Neural cell (in vitro differentiated cells): ENCODE results near the gene IRX6. TPM values are rescaled to one million over a fixed set of nuclear protein-coding genes. Genes with fewer than 3 reads are reported as not detected.

ENCODE experiments used
- H2AFZ ChIP-seq: fragments of 200-600, 300-800 bp; sonication (generic), shearing (Covaris generic); 2 replicates; pipeline ENCODE4 v1.6.0; 2014; ENCODE audit warnings: low read depth, mild to moderate bottlenecking, antibody characterized with exemption, low read length, moderate library complexity
- H3F3A ChIP-seq: fragments of 200-600 bp; shearing (Covaris generic); 2 replicates; pipeline ENCODE4 v1.6.1; 2016; ENCODE audit warnings: mild to moderate bottlenecking, moderate library complexity, mixed read lengths, antibody characterized with exemption, low read length; ENCODE audit not compliant: insufficient read depth, poor library complexity, severe bottlenecking
- H3K27ac ChIP-seq: fragments of 200-600, 300-800 bp; sonication (generic), shearing (Covaris generic); 2 replicates; pipeline ENCODE4 v1.5.1; 2014; ENCODE audit warnings: mild to moderate bottlenecking, low read length, moderate library complexity
- H3K27me3 ChIP-seq: fragments of 300-800, 200-600 bp; sonication (generic), shearing (Covaris generic); 2 replicates; pipeline ENCODE4 v1.6.0; 2014; ENCODE audit warnings: mild to moderate bottlenecking, low read depth, low read length, moderate library complexity; ENCODE audit not compliant: insufficient read depth
- H3K36me3 ChIP-seq: fragments of 300-800, 200-600 bp; sonication (generic), shearing (Covaris generic); 2 replicates; pipeline ENCODE4 v1.5.1; 2014; ENCODE audit warnings: mild to moderate bottlenecking, antibody characterized with exemption, low read length, moderate library complexity; ENCODE audit not compliant: insufficient read depth
- H3K4me2 ChIP-seq: fragments of 300-800, 200-600 bp; sonication (generic), shearing (Covaris generic); 2 replicates; pipeline ENCODE4 v1.6.0; 2014; ENCODE audit warnings: mild to moderate bottlenecking, low read length
- H3K4me3 ChIP-seq: fragments of 300-800, 200-600 bp; sonication (generic), shearing (Covaris generic); 2 replicates; pipeline ENCODE4 v1.5.1; 2014; ENCODE audit warnings: mild to moderate bottlenecking, low read length, moderate library complexity
- H3K79me2 ChIP-seq: fragments of 200-600 bp; shearing (Covaris generic); replicated peaks from 2 replicates; pipeline ENCODE4 v1.6.0; 2014; ENCODE audit warnings: mild to moderate bottlenecking, low read length, moderate library complexity; ENCODE audit not compliant: insufficient read depth
- H3K9ac ChIP-seq: fragments of 300-800, 200-600 bp; sonication (generic), shearing (Covaris generic); 2 replicates; pipeline ENCODE4 v1.6.1; 2016; ENCODE audit warnings: mild to moderate bottlenecking, low read length, mixed read lengths
- H3K9me2 ChIP-seq: fragments of 200-600 bp; shearing (Covaris generic); 2 replicates; pipeline ENCODE4 v1.6.1; 2016; ENCODE audit warnings: mild to moderate bottlenecking, low read length, mixed read lengths; ENCODE audit not compliant: insufficient read depth
- H3K9me3 ChIP-seq: fragments of 200-600, 300-800 bp; sonication (generic), shearing (Covaris generic); 2 replicates; pipeline ENCODE4 v1.6.1; 2016; ENCODE audit warnings: mild to moderate bottlenecking, mixed run types, low read length, moderate library complexity, mixed read lengths
- H4K20me1 ChIP-seq: fragments of 200-600 bp; shearing (Covaris generic); 2 replicates; pipeline ENCODE4 v1.6.1; 2016; ENCODE audit warnings: mild to moderate bottlenecking, mixed run types; ENCODE audit not compliant: insufficient read depth
- EP300 ChIP-seq: fragments of 450-650 bp; conservative IDR thresholded peaks from 2 replicates; pipeline ENCODE4 v1.6.1; 2014; ENCODE audit warnings: antibody characterized with exemption, mild to moderate bottlenecking, moderate library complexity; ENCODE audit not compliant: poor library complexity, severe bottlenecking
- EZH2 ChIP-seq: fragments of 200-600, 300-800 bp; shearing (Covaris generic), sonication (generic); IDR thresholded peaks from 2 replicates; pipeline ENCODE4 v1.6.1; 2014; ENCODE audit warnings: antibody characterized with exemption, low read length, borderline replicate concordance, mild to moderate bottlenecking; ENCODE audit not compliant: insufficient read depth, poor library complexity, severe bottlenecking
- MXI1 ChIP-seq: fragments of 450-650 bp; conservative IDR thresholded peaks from 2 replicates; pipeline ENCODE4 v1.6.1; 2014; ENCODE audit warnings: antibody characterized with exemption, mild to moderate bottlenecking; ENCODE audit not compliant: poor library complexity, severe bottlenecking
- POLR2AphosphoS5 ChIP-seq: IDR thresholded peaks from 2 replicates; pipeline ENCODE4 v1.6.1; 2012
- RAD21 ChIP-seq: fragments of 450-650 bp; conservative IDR thresholded peaks from 2 replicates; pipeline ENCODE4 v1.6.1; 2014; ENCODE audit warnings: antibody characterized with exemption, mild to moderate bottlenecking, moderate library complexity
- SMC3 ChIP-seq: fragments of 450-650 bp; conservative IDR thresholded peaks from 2 replicates; pipeline ENCODE4 v1.6.1; 2014; ENCODE audit warnings: antibody characterized with exemption, mild to moderate bottlenecking, moderate library complexity; ENCODE audit not compliant: poor library complexity
- TAF1 ChIP-seq: IDR thresholded peaks from 2 replicates; pipeline ENCODE4 v1.6.1; 2012; ENCODE audit warnings: low read depth
- polyA plus RNA-seq: library from polyadenylated mRNA; depleted of rRNA; stranded (reverse); fragments of >200 nt; gene quantifications from 2 replicates; pipeline ENCODE4 v1.2.3, GENCODE V29; 2014
- TF ChIP-seq, protein P1 (sequence below): IDR thresholded peaks from 2 replicates; pipeline ENCODE4 v1.6.1; 2012; ENCODE audit warnings: borderline replicate concordance
- TF ChIP-seq, protein P2 (sequence below): fragments of 450-650 bp; IDR thresholded peaks from 2 replicates; pipeline ENCODE4 v1.5.1; 2014; ENCODE audit warnings: antibody characterized with exemption, mild to moderate bottlenecking, moderate library complexity; ENCODE audit not compliant: poor library complexity, severe bottlenecking

IRX6 gene
- polyA plus RNA-seq, 1 donor from 2014 or later: not detected

DNA sequence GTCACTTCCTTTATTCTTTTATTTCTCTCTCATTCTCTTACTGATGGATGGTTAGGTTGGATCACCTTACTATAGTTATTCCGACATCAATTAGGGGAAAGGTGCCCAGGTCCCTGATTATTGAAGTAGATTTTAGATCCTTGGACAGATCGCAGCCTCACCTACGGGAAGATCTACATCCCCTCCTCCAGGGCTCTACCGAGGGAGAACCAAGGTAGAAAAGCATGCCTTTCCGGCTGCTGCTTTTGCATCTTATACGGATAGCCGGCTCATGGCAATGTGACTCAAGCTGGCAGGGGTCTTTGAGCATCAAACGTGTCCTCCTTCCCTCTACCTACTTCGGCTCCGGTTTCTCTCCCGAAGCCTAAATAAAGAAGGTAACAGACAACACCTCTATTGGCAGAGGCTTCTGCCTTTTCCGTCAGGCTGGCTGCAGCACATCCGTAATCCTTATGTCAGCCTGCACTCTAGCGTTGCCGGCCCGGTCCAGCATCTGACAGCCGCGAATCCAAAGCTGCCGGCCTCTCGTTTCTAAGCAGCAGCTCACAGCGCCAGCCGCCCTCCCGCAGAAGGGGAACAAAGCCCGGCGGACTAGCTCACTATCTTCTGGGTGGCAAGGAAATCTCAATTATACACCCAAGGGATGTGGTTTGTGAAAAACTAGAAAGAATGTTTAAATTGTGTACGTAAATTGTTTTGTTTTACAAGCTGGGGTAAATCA is 46.9 kb downstream of the IRX6 start:
- H3K36me3 ChIP-seq: no peaks in the 10 kb centered on the region
- H3F3A ChIP-seq: no peaks in the 10 kb centered on the region
- no peak overlapping the region for H3K27ac ChIP-seq
- peak overlapping the region; percentile 11 for H3K9ac ChIP-seq
- peaks cover 54% of the 10 kb centered on the region for H3K27me3 ChIP-seq
- H3K79me2 ChIP-seq: no peaks in the 10 kb centered on the region
- no peaks in the 10 kb centered on the region for H4K20me1 ChIP-seq
- no peak overlapping the region for H2AFZ ChIP-seq
- peak overlapping the region; percentile 49 for H3K4me2 ChIP-seq
- no peaks in the 10 kb centered on the region for H3K9me2 ChIP-seq
- no peak for TF ChIP-seq EZH2
- peak; percentile 93 for TF ChIP-seq SMC3
- no peak for TF ChIP-seq EP300
- TF ChIP-seq MXI1: peak; percentile 45
- TF ChIP-seq POLR2AphosphoS5: no peak
- TF ChIP-seq, protein P1, sequence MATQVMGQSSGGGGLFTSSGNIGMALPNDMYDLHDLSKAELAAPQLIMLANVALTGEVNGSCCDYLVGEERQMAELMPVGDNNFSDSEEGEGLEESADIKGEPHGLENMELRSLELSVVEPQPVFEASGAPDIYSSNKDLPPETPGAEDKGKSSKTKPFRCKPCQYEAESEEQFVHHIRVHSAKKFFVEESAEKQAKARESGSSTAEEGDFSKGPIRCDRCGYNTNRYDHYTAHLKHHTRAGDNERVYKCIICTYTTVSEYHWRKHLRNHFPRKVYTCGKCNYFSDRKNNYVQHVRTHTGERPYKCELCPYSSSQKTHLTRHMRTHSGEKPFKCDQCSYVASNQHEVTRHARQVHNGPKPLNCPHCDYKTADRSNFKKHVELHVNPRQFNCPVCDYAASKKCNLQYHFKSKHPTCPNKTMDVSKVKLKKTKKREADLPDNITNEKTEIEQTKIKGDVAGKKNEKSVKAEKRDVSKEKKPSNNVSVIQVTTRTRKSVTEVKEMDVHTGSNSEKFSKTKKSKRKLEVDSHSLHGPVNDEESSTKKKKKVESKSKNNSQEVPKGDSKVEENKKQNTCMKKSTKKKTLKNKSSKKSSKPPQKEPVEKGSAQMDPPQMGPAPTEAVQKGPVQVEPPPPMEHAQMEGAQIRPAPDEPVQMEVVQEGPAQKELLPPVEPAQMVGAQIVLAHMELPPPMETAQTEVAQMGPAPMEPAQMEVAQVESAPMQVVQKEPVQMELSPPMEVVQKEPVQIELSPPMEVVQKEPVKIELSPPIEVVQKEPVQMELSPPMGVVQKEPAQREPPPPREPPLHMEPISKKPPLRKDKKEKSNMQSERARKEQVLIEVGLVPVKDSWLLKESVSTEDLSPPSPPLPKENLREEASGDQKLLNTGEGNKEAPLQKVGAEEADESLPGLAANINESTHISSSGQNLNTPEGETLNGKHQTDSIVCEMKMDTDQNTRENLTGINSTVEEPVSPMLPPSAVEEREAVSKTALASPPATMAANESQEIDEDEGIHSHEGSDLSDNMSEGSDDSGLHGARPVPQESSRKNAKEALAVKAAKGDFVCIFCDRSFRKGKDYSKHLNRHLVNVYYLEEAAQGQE: no peak
- TF ChIP-seq, protein P2, sequence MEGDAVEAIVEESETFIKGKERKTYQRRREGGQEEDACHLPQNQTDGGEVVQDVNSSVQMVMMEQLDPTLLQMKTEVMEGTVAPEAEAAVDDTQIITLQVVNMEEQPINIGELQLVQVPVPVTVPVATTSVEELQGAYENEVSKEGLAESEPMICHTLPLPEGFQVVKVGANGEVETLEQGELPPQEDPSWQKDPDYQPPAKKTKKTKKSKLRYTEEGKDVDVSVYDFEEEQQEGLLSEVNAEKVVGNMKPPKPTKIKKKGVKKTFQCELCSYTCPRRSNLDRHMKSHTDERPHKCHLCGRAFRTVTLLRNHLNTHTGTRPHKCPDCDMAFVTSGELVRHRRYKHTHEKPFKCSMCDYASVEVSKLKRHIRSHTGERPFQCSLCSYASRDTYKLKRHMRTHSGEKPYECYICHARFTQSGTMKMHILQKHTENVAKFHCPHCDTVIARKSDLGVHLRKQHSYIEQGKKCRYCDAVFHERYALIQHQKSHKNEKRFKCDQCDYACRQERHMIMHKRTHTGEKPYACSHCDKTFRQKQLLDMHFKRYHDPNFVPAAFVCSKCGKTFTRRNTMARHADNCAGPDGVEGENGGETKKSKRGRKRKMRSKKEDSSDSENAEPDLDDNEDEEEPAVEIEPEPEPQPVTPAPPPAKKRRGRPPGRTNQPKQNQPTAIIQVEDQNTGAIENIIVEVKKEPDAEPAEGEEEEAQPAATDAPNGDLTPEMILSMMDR: peak; percentile 90
- peak; percentile 95 for TF ChIP-seq RAD21
- TF ChIP-seq TAF1: no peak
- peak overlapping the region; percentile 53 for H3K4me3 ChIP-seq
- no peaks in the 10 kb centered on the region for H3K9me3 ChIP-seq

DNA sequence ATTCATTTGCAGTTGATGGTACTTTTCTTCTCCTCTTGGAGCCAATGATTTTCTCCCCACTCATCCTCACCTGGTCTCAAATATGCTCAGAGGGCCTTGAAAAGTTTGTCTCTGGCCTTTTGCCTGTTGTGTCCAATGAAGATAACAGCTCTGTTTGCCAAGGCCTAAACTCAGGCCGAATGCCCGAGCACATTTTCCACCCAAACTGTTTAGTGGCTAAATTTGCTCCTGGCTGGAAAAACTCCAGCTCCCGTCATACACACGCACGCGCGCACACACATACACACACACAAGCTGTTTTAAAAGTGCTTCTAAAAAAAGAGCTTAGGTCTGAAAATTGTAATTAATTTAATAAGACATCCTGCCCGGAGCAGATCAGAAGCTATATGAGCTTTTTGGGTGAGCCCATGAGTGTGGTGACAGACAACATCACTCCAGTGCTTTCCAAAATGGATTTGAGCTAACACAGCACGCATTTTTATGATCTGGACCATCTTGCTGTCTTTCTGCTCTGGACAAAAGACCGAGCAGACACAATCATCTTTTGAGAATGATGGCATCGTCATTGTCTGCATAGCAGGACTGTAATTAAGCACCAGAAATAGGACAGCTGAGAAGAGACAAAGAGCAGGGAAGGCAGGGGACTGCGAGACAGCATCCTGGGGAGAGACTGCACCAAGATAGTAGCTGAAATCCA is 48.9 kb downstream of the IRX6 start:
- no peak overlapping the region for H2AFZ ChIP-seq
- no peak overlapping the region for H3K9ac ChIP-seq
- TF ChIP-seq, protein P2: no peak
- TF ChIP-seq SMC3: no peak
- TF ChIP-seq POLR2AphosphoS5: no peak
- no peak for TF ChIP-seq RAD21
- TF ChIP-seq EP300: no peak
- TF ChIP-seq MXI1: no peak
- no peak for TF ChIP-seq EZH2
- H3K4me3 ChIP-seq: no peak overlapping the region
- no peaks in the 10 kb centered on the region for H4K20me1 ChIP-seq
- H3K79me2 ChIP-seq: no peaks in the 10 kb centered on the region
- no peak overlapping the region for H3K4me2 ChIP-seq
- H3F3A ChIP-seq: no peaks in the 10 kb centered on the region
- no peaks in the 10 kb centered on the region for H3K9me2 ChIP-seq
- peaks cover 42% of the 10 kb centered on the region for H3K27me3 ChIP-seq
- H3K27ac ChIP-seq: no peak overlapping the region
- no peaks in the 10 kb centered on the region for H3K36me3 ChIP-seq
- H3K9me3 ChIP-seq: no peaks in the 10 kb centered on the region
